Coronary artery (tissue), 2 donors: ENCODE measurements around the gene TRIM7.

Source experiments
- DNase-seq: peaks from one replicate; pipeline ENCODE4 v3.0.0-alpha.2; 2017; ENCODE audit warnings: low spot score
- H3K27ac ChIP-seq, 2 donors: fragments of 200-600 bp; sonication (generic); one replicate each; pipeline ENCODE4 v1.5.1; 2016 to 2019
- H3K4me3 ChIP-seq: fragments of 200-600 bp; sonication (generic); 2 replicates; pipeline ENCODE4 v1.5.1; 2016; ENCODE audit warnings: mild to moderate bottlenecking, moderate library complexity
- CTCF ChIP-seq: fragments of 200-600 bp; sonication (generic); IDR thresholded peaks from one replicate; pipeline ENCODE4 v1.5.1; 2019; ENCODE audit warnings: antibody characterized with exemption

The TRIM7 gene

GRCh38 chr5:181197326-181197951 is 7.6 kb downstream of the TRIM7 start:
- no peak for TF ChIP-seq CTCF
- DNase-seq = no peak
- no peak overlapping the region for H3K4me3 ChIP-seq
- no peak overlapping the region for H3K27ac ChIP-seq

GRCh38 chr5:181195249-181195761 is 9.7 kb downstream of the TRIM7 start:
- no peak for TF ChIP-seq CTCF

DNA sequence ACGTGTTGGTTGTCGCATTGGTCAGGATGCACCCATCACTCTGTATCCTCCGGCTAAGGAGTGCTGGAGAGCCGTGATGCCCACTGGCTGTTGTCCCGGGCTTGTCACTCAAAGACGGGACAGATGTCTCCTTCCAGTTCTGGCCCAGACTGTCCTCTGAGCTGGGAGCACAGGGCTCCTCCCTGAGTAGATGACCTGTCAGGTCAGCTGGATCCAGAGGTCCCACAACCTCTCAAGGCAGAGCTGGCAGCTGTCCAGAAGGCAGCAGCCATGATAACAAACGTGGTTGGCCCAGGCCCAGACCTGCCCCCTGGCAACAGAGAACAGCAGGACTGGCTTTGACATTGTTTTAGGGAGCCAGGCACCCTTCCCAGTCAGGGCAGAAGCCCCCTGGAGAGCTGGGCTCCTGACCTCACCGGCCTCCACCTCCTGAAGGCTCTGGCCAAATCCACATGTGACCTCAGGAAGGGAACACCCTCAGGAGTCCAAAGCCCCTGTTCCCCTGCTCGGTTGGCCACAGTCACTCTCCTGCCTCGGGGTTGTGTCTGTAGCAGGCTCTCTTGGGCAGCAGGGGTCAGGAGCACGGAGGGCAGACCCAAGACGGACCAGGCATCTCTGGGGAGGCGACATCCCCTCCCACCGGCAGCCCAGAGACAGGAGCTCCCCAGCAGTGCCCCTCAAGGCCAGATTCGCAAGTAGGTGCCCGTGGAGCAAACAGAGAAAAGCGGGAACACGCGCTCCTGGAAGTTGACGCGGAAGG is 10.3 kb downstream of the TRIM7 start:
- Histone ChIP-seq H3K4me3 (no peak overlapping the region), H3K27ac (no peak overlapping the region)
- DNase-seq = no peak

More at GRCh38 chr5:181195249-181195761, 9.7 kb downstream of the TRIM7 start:
- Histone ChIP-seq H3K27ac (no peak overlapping the region), H3K4me3 (no peak overlapping the region)
- no peak for DNase-seq

GRCh38 chr5:181193656-181194055 is 11.3 kb downstream of the TRIM7 start:
- Histone ChIP-seq H3K27ac (no peak overlapping the region), H3K4me3 (no peak overlapping the region)
- no peak for TF ChIP-seq CTCF
- DNase-seq = no peak

More for the DNA sequence above, 10.3 kb downstream of the TRIM7 start:
- no peak for TF ChIP-seq CTCF

DNA sequence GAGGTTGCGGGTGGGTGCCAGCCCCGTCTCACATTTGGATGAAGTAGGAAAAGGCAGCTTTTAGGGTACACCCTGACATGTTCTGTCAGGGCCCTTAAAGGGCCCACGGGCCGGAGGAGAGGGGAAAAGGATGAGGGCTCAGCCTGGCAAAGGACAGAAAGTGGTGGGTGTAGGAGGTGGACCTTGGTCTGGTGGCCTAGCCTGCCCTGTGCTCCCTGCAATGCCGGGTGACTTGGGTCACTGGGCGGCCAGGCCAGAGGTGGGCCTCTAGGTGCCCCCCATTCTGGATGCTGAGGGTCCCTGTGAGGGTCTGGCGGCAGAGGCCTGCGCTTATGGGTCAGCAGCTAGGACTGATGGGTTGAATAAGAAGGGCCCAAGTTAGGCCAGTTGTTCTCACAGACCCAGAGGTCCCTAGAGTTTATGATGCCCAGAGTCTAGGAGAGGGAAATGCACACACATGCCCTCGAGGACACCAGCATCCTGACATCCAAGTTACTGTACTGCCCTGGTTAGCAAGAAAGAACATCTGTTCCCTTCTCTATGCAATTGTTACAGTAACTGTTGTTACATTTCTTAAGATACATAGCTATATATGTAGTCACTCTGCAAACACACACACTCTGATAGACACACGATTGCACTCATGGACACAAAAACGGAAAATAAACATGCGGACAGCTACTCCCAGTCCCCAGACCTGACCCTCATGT is 12.5 kb downstream of the TRIM7 start:
- no peak for TF ChIP-seq CTCF

GRCh38 chr5:181191526-181192336 is 13.3 kb downstream of the TRIM7 start:
- peak; percentile 99 for DNase-seq
- TF ChIP-seq CTCF = no peak

More for the DNA sequence above, 12.5 kb downstream of the TRIM7 start:
- peak overlapping the region; percentile 90 for H3K4me3 ChIP-seq
- no peak for DNase-seq
- H3K27ac ChIP-seq = peak overlapping the region; percentile 88 to 97

More at GRCh38 chr5:181191526-181192336, 13.3 kb downstream of the TRIM7 start:
- Histone ChIP-seq H3K27ac (peak overlapping the region; percentile 88 to 97), H3K4me3 (peak overlapping the region; percentile 90)
